Activated CD8-positive, alpha-beta memory T cell treated with anti-CD3 and anti-CD28 coated beads, Interleukin-2, amount 50 U/mL, for 1 hour (primary cell): ENCODE results near the gene SMG1.
"Not testable (repeated sequence)": the region's sequence is repeated elsewhere in the genome, so short reads cannot be mapped to it uniquely, and the experiment has no call there.

Source experiments
- DNase-seq: peaks from one replicate; pipeline ENCODE4 v3.0.0-alpha.2; 2020; ENCODE audit errors: extremely low read depth

Gene SMG1

DNA sequence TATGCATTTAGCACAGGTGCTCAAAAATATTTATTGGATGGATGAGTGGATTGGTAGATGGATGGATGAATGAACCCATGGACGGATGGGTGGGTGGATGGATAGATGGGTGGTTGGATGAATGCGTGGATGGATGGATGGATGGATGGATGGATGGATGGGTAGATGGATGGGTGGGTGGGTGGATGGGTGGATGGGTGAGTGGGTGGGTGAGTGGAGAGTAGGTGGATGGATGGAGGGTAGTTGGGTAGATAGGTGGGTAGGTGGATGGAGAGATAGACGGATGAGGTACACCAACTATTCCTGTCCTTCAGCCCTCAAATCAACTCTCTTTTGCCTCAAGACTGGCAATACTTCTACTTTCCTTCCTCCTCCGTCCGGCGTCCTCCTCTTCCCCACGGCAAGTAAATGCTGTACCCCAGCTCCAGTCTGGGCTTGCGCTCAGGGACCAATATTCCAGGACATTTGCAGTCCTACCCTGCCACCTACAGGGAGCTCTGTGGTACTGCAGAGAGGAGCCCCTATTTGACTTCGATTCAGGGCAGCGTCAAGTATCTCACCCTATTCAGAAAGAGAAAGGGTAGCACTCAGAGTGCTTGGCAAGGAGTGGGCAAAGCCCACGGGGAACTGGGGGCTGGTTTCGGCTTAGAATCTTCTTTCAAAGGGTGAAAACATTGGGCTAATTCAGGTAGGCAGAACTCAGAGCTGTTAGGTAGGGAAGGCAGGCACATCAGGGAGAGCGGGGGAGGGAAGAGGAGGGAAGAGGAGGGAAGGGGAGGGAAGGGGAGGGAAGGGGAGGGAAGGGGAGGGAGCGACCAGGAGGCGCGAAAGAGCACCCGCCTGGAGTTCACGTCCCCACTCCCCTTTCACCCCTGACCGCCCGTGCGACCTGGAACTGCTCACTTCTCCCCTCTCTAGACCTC, 166.3 kb downstream of the SMG1 start:
- not testable (repeated sequence) for DNase-seq

DNA sequence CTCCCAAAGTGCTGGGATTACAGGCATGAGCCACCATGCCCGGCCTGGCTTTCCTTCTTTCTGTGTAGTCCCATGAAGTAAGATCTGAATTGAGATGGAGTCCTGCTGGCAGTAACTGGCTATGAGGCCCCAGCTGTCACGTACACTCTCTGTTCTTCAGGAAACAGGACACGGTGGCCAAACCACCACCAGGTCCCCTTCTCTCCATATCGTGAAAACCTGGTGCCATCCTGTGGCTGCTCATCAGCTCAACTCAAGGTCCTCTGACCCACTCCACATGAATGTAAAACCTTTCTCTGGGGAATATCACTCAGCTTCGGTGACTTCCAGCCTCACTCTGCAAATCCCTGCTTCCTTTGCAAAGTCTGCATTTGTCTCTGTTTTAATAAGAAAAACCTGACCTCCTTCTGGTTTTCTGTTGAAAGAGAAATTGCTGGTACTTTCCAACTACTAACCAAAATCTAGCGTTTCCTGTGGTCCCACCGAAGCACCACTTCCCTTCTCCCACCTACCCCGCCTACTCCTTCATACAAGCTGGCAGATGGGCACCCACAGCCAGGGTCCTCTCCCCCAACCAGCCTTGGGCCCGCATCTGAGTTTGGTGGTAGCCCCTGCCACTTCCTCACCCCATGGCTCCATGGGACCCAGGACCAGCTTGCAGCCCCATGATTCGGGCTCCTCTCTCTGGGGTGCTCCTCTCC, 168.1 kb downstream of the SMG1 start:
- not testable (repeated sequence) for DNase-seq

DNA sequence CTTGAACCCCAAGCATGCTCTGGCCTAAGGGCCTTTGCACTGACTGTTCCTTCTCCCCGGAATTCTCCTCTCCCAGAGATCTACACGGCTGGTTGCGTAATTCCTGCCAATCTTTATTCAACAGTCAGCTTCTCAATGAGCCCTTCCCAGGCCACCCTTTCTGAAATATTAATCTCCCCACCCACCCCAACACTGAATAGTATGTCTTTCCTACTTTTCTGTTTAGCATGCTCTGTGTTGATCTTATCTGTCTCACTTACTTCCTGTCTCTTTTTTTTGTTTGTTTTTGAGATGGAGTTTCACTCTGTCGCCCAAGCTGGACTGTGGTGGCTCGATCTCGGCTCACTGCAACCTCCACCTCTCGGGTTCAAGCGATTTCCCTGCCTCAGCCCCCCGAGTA, 169.6 kb downstream of the SMG1 start:
- not testable (repeated sequence) for DNase-seq
